ENCODE measurements around the gene PAX5.

PAX5 gene

GRCh38 chr9:36834736-36835135, 199.3 kb downstream of the PAX5 start:
- DNase-seq (ENCODE audit: low read depth) = no peak

DNA sequence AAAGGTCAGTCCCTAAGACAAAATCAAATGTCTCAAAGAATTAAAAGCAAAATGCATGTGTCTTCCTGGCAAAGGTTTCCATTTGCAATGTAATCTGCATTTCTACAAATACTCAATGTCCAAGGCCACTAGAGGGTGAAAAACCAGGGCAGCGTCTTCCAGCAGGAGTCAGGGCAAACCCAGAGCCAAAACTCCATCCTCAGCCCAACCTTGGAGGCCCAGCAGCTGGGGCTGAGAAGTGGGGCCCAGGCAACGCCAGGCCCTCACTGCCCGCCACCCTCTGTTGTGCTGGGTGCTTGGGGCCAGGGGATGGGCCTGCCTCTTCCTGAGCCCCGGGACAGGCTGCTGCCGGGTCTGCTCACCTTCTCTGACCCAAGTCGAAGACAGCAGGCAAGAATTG, 200.1 kb downstream of the PAX5 start:
- DNase-seq (ENCODE audit: low read depth) = no peak

GRCh38 chr9:36832164-36832795, 201.8 kb downstream of the PAX5 start:
- DNase-seq (ENCODE audit: low read depth) = no peak

DNA sequence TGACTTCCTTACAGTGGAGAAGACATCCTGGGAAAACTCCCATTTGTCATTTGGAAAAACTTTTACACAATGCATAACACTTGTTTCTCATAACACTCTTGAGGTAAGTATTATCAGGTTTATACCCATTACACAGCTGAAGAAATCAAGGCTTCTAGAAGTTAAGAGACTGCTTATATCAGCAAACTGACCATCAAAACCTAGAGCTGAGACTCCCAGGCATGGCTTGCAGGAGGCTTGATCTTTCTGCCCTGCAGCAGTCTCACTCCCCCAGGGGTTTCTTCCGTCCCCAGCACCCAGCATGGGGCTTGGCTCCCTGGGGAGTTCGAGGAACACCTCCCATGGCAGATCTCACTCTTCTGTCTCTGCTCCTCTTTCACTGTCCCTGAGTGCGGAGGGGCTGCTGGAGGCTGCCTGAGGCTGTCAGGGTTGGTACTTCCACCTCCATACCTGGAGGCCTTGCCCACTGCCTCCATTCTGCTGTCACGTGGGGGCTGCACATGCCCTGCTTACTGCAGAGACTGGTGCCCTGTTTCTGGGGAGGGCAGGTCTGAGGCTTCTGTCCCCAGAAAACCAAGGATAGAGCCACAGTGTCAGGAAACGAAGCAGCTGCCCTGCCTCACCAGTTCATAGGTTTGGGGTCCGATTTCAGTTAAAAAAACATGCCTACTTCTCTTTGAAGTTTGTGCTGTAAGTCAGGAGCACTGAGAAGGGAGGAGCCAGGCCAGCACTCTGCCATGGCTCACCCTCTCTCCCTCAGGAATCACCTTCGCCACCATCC, 202.5 kb downstream of the PAX5 start:
- DNase-seq (ENCODE audit: low read depth) = no peak

- DNase-seq (ENCODE audit: low read depth) = no peak
These were observed 205.5 kb downstream of the PAX5 start for GRCh38 chr9:36828611-36829013.

GRCh38 chr9:36827593-36827992, 206.5 kb downstream of the PAX5 start:
- DNase-seq (ENCODE audit: low read depth) = no peak

GRCh38 chr9:36826581-36826980, 207.5 kb downstream of the PAX5 start:
- no peak for DNase-seq (ENCODE audit: low read depth)

DNA sequence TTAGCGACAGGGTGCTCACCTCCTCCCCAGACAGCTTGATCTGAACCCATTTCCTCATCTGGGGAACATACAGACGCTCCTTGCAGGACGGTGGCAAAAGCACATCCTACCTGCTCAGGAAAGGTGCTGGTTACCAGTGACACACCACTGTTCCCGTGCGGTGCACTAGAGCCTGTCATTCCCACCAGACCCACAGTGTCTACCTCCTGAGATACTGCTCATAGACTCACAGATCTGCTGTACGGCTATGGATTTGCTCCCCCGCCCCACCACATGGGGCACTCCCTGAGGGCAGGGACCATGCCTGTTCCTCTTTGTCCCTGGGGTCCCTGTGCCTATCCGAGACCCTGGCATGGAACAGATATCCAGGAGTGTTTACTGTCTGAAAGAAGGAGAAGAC, 208.9 kb downstream of the PAX5 start:
- DNase-seq (ENCODE audit: low read depth) = no peak

- no peak for DNase-seq (ENCODE audit: low read depth)
These were observed 210.1 kb downstream of the PAX5 start for GRCh38 chr9:36823934-36824333.

GRCh38 chr9:36823466-36823865, 210.6 kb downstream of the PAX5 start:
- DNase-seq (ENCODE audit: low read depth) = no peak

DNA sequence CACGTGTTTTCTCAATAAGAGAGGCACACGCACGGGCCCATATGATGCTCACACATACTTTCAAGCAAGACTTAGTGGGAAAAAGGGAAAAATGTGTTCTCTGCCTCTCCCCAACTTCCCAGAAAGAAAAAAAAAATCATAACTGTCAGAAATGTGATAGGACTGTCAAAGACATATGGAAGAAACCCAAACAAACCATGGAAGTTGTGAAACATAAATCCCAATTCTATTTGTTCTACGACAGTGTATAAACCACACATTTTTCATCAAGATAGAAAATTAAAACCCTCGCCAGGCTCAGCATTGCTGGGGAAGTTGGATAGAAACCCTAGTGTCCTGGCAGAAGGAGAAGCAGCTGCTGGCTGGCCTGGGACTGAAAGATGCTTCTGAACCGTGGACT, 211.9 kb downstream of the PAX5 start:
- no peak for DNase-seq (ENCODE audit: low read depth)

- DNase-seq (ENCODE audit: low read depth) = no peak
These were observed 213.6 kb downstream of the PAX5 start for GRCh38 chr9:36820392-36820861.

DNA sequence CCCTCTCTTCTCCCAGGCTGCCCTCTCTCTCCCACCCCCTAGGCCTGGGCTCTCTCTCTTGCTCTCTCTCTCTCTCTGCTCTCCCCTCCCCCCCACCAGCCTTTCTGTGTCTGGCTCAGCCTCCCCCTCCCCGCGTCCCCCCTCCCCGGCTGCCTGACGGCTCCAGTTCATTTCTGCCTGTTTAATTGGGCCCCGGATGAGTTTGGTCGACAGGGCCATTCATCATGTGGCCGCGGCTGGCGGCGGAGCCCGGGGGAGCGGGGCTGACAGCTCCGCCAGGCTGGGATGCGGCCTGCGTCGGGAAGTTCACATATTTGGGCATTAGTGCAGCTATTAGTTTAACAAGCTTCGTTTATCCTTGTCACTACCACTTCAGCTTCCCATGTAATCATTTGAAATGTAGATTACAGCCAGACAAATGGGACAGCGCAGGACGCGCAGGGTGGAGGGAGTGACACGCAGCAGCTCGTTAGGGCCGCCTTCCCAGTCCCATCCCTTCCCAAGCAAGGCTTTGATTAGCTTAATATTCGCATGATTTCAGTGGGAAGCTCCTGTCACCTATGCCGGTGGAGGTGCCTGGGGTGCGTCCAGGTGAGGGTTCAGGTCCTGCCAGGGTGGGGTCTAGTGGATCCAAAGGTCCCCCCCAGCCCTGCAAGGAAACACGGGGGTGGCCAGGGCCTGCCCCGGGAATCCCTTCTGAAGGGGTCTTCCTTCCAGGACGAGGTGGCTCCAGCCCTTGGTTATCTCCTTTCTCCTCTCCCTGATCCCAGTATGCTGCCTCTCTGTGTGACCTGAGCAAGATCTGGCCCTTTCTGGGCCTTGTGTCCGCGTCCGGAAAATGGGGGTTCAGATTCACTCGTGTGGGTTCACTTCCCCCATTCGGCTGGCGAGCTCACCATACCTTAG, 214.8 kb downstream of the PAX5 start:
- no peak for DNase-seq (ENCODE audit: low read depth)

DNA sequence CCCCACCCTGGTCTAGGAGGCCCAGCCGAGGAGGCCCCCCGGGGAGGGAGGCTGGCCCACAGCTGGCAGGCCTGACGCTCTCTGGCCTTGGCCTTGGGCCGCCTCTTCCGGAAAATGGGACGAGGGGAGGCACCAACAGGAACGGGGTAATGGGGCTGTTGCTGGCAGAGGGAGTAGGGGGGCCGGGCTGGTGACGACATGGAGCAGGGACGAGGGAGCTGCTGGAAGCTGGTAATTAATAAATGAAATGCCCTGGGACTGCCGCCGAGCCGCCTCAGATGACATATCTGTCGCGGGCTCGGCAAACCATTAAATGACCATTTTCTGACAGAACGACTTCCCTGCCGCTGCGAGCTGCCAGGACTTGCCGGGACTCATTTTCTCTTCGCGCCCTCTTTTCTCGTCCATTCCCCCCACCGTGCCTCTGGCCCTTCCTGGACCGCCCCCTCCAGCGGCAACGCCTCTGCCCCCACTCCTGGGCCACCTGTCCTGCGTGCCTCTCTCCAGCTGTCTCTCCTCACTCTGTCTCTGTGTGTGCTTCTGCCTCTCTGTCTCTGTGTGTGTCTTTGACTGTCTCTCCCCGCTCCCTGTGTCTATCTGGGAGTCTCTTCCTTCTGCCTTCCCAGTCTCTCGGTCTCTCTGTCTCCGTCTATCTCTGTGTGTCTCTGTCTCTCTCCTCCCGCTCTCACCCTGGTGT, 215.7 kb downstream of the PAX5 start:
- DNase-seq (ENCODE audit: low read depth) = no peak

GRCh38 chr9:36817160-36817834, 216.8 kb downstream of the PAX5 start:
- DNase-seq (ENCODE audit: low read depth) = no peak

- no peak for DNase-seq (ENCODE audit: low read depth)
These were observed 217.7 kb downstream of the PAX5 start for GRCh38 chr9:36816371-36816770.

GRCh38 chr9:36815566-36816348, 218.3 kb downstream of the PAX5 start:
- DNase-seq (ENCODE audit: low read depth) = no peak

GRCh38 chr9:36815023-36815422, 219.0 kb downstream of the PAX5 start:
- DNase-seq (ENCODE audit: low read depth) = no peak

- no peak for DNase-seq (ENCODE audit: low read depth)
These were observed 220.9 kb downstream of the PAX5 start for GRCh38 chr9:36813154-36813553.

GRCh38 chr9:36812556-36812955, 221.5 kb downstream of the PAX5 start:
- no peak for DNase-seq (ENCODE audit: low read depth)

DNA sequence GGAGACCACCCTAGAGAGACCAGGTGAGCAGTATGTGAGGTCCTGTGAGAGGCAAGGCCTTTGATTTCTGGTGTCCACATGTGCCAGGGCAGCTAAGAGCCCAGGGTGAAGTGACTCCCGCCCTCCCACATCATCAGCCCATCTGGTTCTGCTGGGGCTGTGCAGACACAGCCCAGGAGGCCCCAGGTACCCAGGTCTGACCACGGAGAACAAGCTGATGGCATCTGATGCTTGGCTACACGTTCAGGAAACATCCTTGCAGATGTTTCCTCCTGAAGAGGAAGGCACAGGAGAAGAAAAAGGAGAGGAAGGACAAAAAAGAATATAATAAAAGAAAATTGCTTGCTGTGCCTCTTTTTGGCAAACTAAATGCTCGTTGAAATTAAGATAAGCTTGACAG, 225.8 kb downstream of the PAX5 start:
- no peak for DNase-seq (ENCODE audit: low read depth)
